NCI-H2029 treated with DMSO at 0.1 percent for 48 hours (cell line): ENCODE measurements around the gene C1QTNF1.
"Not testable (repeated sequence)": the region's sequence is repeated elsewhere in the genome, so short reads cannot be mapped to it uniquely, and the experiment has no call there.

Source experiments
- DNase-seq: peaks from one replicate; lab custom pipeline; 2025; lab: John Stamatoyannopoulos, UW

C1QTNF1 gene

GRCh38 chr17:79053251-79053925 lies 29.4 kb downstream of the C1QTNF1 start:
- no peak for DNase-seq

GRCh38 chr17:79054200-79054960 lies 30.4 kb downstream of the C1QTNF1 start:
- no peak for DNase-seq

- DNase-seq: no peak
Measured at GRCh38 chr17:79055197-79055596, 31.2 kb downstream of the C1QTNF1 start.

- no peak for DNase-seq
Measured at GRCh38 chr17:79057737-79058385, 33.9 kb downstream of the C1QTNF1 start.

- DNase-seq: no peak
Measured at GRCh38 chr17:79062691-79063090, 38.7 kb downstream of the C1QTNF1 start.

GRCh38 chr17:79064026-79064425 lies 40.1 kb downstream of the C1QTNF1 start:
- no peak for DNase-seq

GRCh38 chr17:79065105-79065670 lies 41.2 kb downstream of the C1QTNF1 start:
- DNase-seq: no peak

GRCh38 chr17:79066963-79067362 lies 43.0 kb downstream of the C1QTNF1 start:
- no peak for DNase-seq

GRCh38 chr17:79070266-79070880 lies 46.4 kb downstream of the C1QTNF1 start:
- DNase-seq: no peak

GRCh38 chr17:79071161-79071740 lies 47.3 kb downstream of the C1QTNF1 start:
- no peak for DNase-seq

GRCh38 chr17:79072544-79072943 lies 48.6 kb downstream of the C1QTNF1 start:
- DNase-seq: no peak

- no peak for DNase-seq
Measured at GRCh38 chr17:79073016-79073705, 49.2 kb downstream of the C1QTNF1 start.

GRCh38 chr17:79073706-79074088 lies 49.7 kb downstream of the C1QTNF1 start:
- no peak for DNase-seq

- not testable (repeated sequence) for DNase-seq
Measured at GRCh38 chr17:79074121-79074648, 50.2 kb downstream of the C1QTNF1 start.

- DNase-seq: peak; percentile 55
Measured at GRCh38 chr17:79074649-79075445, 50.9 kb downstream of the C1QTNF1 start, which contains the start of gene ENGASE. Gene ENGASE, plus strand, starts transcription at chr17:79074824. Its CDS starts 121 bp downstream, at chr17:79074945.

GRCh38 chr17:79075446-79075750 lies 51.4 kb downstream of the C1QTNF1 start:
- no peak for DNase-seq

- DNase-seq: no peak
Measured at GRCh38 chr17:79075861-79076406, 52.0 kb downstream of the C1QTNF1 start.

GRCh38 chr17:79077587-79077986 lies 53.6 kb downstream of the C1QTNF1 start:
- no peak for DNase-seq

- no peak for DNase-seq
Measured at GRCh38 chr17:79078476-79079190, 54.7 kb downstream of the C1QTNF1 start.
